ENCODE data around the gene TTC16. TPM values are rescaled to one million over a fixed set of nuclear protein-coding genes. Genes with fewer than 3 reads are reported as not detected.
A peak's percentile ranks its signal among the peaks of the same experiment; 100 is the strongest.

The TTC16 gene
- total RNA-seq, 1 experiment from 2014 or later: not detected

DNA sequence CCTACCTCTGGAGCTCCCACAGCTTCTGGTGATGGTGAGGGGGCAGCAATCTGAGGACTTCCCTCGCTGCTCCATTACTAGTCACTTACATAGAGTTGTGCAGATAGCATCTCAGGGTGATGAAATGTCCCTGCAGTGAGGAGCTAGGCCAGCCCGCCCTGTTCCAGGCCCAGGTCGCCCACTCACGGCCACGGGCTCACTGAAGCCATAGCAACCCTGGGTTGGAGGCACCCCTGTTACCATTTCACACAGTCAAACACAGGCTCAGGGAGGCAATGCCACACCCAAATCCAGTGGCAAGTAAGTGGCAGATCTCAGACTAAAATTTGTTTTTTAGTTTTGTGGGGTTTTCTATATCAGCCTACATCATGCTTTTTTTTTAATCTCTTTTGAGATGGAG, 43.0 kb downstream of the TTC16 start:
- Mint-ChIP-seq H3K27ac (peak overlapping the region in 1 of 3 experiments; percentile 59; a peak in 1 of 7 replicates), H3K4me3 (peak overlapping the region in 1 of 2 experiments; percentile 46; a peak in 2 of 5 replicates), H3K4me1 (peaks cover 24 to 32% of the 10 kb centered on the region in 2 experiments), H3K36me3 (ENCODE audit: insufficient read depth in 1 of 3, low read depth in 3 of 3) (no peaks in the 10 kb centered on the region), H3K9me3 (no peaks in the 10 kb centered on the region), H3K27me3 (ENCODE audit: low read depth) (peaks cover 32% of the 10 kb centered on the region)
- Histone ChIP-seq H3K27ac (ENCODE audit: insufficient read length, low read depth, low read length) (no peak overlapping the region), H2BK20ac (ENCODE audit: low read depth, low read length, poor library complexity, severe bottlenecking) (no peak overlapping the region), H3K4ac (ENCODE audit: low read depth, low read length) (no peak overlapping the region), H3K9ac (ENCODE audit: extremely low read depth, insufficient read length, low read length) (no peak overlapping the region), H3K23me2 (ENCODE audit: insufficient read length, low read depth, low read length, poor library complexity, severe bottlenecking) (peaks cover 6% of the 10 kb centered on the region), H4K5ac (ENCODE audit: insufficient read length, low read depth, low read length) (no peak overlapping the region), H2AFZ (ENCODE audit: low read length) (no peak overlapping the region), H4K8ac (replicated peaks; ENCODE audit: insufficient read length, low read depth, low read length) (no peak overlapping the region), H2BK5ac (ENCODE audit: insufficient read length, low read length) (no peak overlapping the region), H2BK15ac (ENCODE audit: low read depth, low read length) (no peak overlapping the region), H4K91ac (ENCODE audit: insufficient read length, low read depth, low read length) (no peak overlapping the region), H3K18ac (ENCODE audit: insufficient read length, low read depth, low read length) (no peak overlapping the region), H2BK12ac (ENCODE audit: insufficient read length, low read depth, low read length) (no peak overlapping the region), H3K4me1 (ENCODE audit: insufficient read depth, low read length) (peaks cover 10% of the 10 kb centered on the region; the same call in 1 of the 2 replicates), H2AK5ac (ENCODE audit: insufficient read length, low read length) (no peak overlapping the region), H3K9me3 (ENCODE audit: control insufficient read depth, low read depth, low read length) (no peaks in the 10 kb centered on the region), H3K23ac (ENCODE audit: insufficient read length, low read depth, low read length) (no peak overlapping the region), H3K27me3 (ENCODE audit: insufficient read depth, low read length) (no peaks in the 10 kb centered on the region; the same call in 1 of the 2 replicates), H4K20me1 (ENCODE audit: control insufficient read depth, insufficient read depth, insufficient read length) (no peaks in the 10 kb centered on the region), H3T11ph (ENCODE audit: low read length) (no peak overlapping the region), H3K79me1 (ENCODE audit: insufficient read depth, low read depth, low read length, poor library complexity, severe bottlenecking) (no peaks in the 10 kb centered on the region), H3K4me2 (ENCODE audit: insufficient read depth, insufficient read length, low read length) (no peak overlapping the region), H2BK120ac (ENCODE audit: low read depth, low read length, poor library complexity, severe bottlenecking) (no peak overlapping the region), H3K79me2 (ENCODE audit: insufficient read depth, low read length) (no peaks in the 10 kb centered on the region), H3K56ac (ENCODE audit: insufficient read length, low read depth, low read length) (no peak overlapping the region), H3K14ac (ENCODE audit: insufficient read depth, low read length) (no peak overlapping the region)
- no peak for DNase-seq
- no CpG with 5 or more reads among the region's 5 CpGs for WGBS (ENCODE audit: extremely low coverage, insufficient read length, low lambda C conversion rate)
- no peak for TF ChIP-seq CTCF (conservative IDR thresholded peaks at IDR 0.05)
